GM23338 (cell line): ENCODE measurements around the gene ULK2. TPM values are rescaled to one million over a fixed set of nuclear protein-coding genes. Genes with fewer than 3 reads are reported as not detected.

ENCODE experiments used
- ATAC-seq: fragments of 200-7000 bp; cut with Tn5 transposase; 3 replicates; pipeline ENCODE4 v1.9.1; 2020
- DNase-seq: peaks from one replicate; pipeline ENCODE4 v3.0.0-alpha.2; 2015; ENCODE audit warnings: low spot score
- H2AFZ ChIP-seq: fragments of 200-600 bp; sonication (generic); 2 replicates; pipeline ENCODE4 v1.8.0; 2016; ENCODE audit warnings: antibody characterized with exemption, mild to moderate bottlenecking, moderate library complexity
- H3F3A ChIP-seq: fragments of 200-600 bp; sonication (generic); replicated peaks from 2 replicates; pipeline ENCODE4 v1.8.0; 2017; ENCODE audit warnings: antibody characterized with exemption, mixed run types, low read depth
- H3K27ac ChIP-seq: fragments of 200-600 bp; sonication (generic); 2 replicates; pipeline ENCODE4 v1.6.1; 2016; ENCODE audit warnings: low read depth
- H3K27me3 ChIP-seq: fragments of 200-600 bp; sonication (generic); 2 replicates; pipeline ENCODE4 v1.8.0; 2016; ENCODE audit warnings: mild to moderate bottlenecking, mixed run types, moderate library complexity; ENCODE audit not compliant: insufficient read depth
- H3K36me3 ChIP-seq: fragments of 200-600 bp; sonication (generic); 2 replicates; pipeline ENCODE4 v1.8.0; 2016; ENCODE audit warnings: mild to moderate bottlenecking; ENCODE audit not compliant: insufficient read depth
- H3K4me1 ChIP-seq: fragments of 200-600 bp; sonication (generic); 2 replicates; pipeline ENCODE4 v1.8.0; 2016; ENCODE audit warnings: mild to moderate bottlenecking, moderate library complexity; ENCODE audit not compliant: insufficient read depth
- H3K4me2 ChIP-seq: fragments of 200-600 bp; sonication (generic); 2 replicates; pipeline ENCODE4 v1.7.1; 2017; ENCODE audit warnings: mixed run types
- H3K4me3 ChIP-seq: fragments of 200-600 bp; sonication (generic); 2 replicates; pipeline ENCODE4 v1.6.1; 2016; ENCODE audit warnings: mixed run types
- H3K79me2 ChIP-seq: fragments of 200-600 bp; sonication (generic); replicated peaks from 2 replicates; pipeline ENCODE4 v1.8.0; 2017; ENCODE audit warnings: mild to moderate bottlenecking; ENCODE audit not compliant: insufficient read depth
- H3K9me2 ChIP-seq: fragments of 200-600 bp; sonication (generic); 2 replicates; pipeline ENCODE4 v1.8.0; 2017; ENCODE audit not compliant: insufficient read depth
- H4K20me1 ChIP-seq: fragments of 200-600 bp; sonication (generic); replicated peaks from 2 replicates; pipeline ENCODE4 v1.8.0; 2017; ENCODE audit warnings: mild to moderate bottlenecking; ENCODE audit not compliant: insufficient read depth
- H3K27ac Mint-ChIP-seq: 2 replicates; pipeline ENCODE4 v1.8.0; 2020; ENCODE audit warnings: inconsistent platforms, mild to moderate bottlenecking, moderate library complexity, mixed read lengths
- H3K27me3 Mint-ChIP-seq: 3 replicates; pipeline ENCODE4 v1.8.0; 2022; ENCODE audit warnings: low read depth, mild to moderate bottlenecking, moderate library complexity, mixed read lengths, inconsistent platforms; ENCODE audit not compliant: insufficient read depth, poor library complexity
- H3K36me3 Mint-ChIP-seq: 3 replicates; pipeline ENCODE4 v1.8.0; 2021; ENCODE audit warnings: low read depth, mild to moderate bottlenecking, inconsistent platforms, moderate library complexity, mixed read lengths
- H3K4me1 Mint-ChIP-seq: 3 replicates; pipeline ENCODE4 v1.8.0; 2020; ENCODE audit warnings: mild to moderate bottlenecking, inconsistent platforms, mixed read lengths
- H3K4me3 Mint-ChIP-seq: 3 replicates; pipeline ENCODE4 v1.8.0; 2021; ENCODE audit warnings: moderate library complexity, mild to moderate bottlenecking, inconsistent platforms, mixed read lengths
- H3K9me3 Mint-ChIP-seq: 3 replicates; pipeline ENCODE4 v1.8.0; 2020; ENCODE audit warnings: moderate library complexity, mild to moderate bottlenecking, inconsistent platforms, mixed read lengths
- CREB1 ChIP-seq: fragments of 250-450 bp; sonication (Bioruptor Pico); IDR thresholded peaks from 2 replicates; pipeline ENCODE4 v1.5.0; 2020; ENCODE audit warnings: low read depth, mild to moderate bottlenecking, moderate library complexity
- CTCF ChIP-seq, 2 experiments: fragments of 200-600 bp in 1 of 2; sonication (generic) in 1 of 2; conservative IDR thresholded peaks; 2 replicates each; pipeline versions ENCODE4 v1.5.1 to v1.6.1; 2016 to 2017; ENCODE audit warnings: antibody characterized with exemption in 2 of 2, low read depth in 2 of 2, mild to moderate bottlenecking in 2 of 2, moderate library complexity in 1 of 2
- ETS1 ChIP-seq: IDR thresholded peaks from 2 replicates; pipeline ENCODE4 v1.6.1; 2016; ENCODE audit warnings: antibody characterized with exemption
- EZH2 ChIP-seq: fragments of 200-600 bp; sonication (generic); IDR thresholded peaks from one replicate; pipeline ENCODE4 v1.8.0; 2017; ENCODE audit warnings: antibody characterized with exemption, mild to moderate bottlenecking, low read depth; ENCODE audit not compliant: unreplicated experiment
- JUNB ChIP-seq: IDR thresholded peaks from one replicate; pipeline ENCODE4 v1.6.1; 2016; ENCODE audit warnings: antibody characterized with exemption; ENCODE audit not compliant: unreplicated experiment
- NANOG ChIP-seq: IDR thresholded peaks from 2 replicates; pipeline ENCODE4 v1.6.1; 2016; ENCODE audit warnings: antibody characterized with exemption, borderline replicate concordance
- POLR2AphosphoS5 ChIP-seq: IDR thresholded peaks from 2 replicates; pipeline ENCODE4 v1.6.1; 2016; ENCODE audit warnings: antibody characterized with exemption, low read depth
- REST ChIP-seq: IDR thresholded peaks from one replicate; pipeline ENCODE4 v1.6.1; 2018; ENCODE audit warnings: antibody characterized with exemption; ENCODE audit not compliant: unreplicated experiment
- ZNF114 ChIP-seq: fragments of 250-450 bp; sonication (Bioruptor Pico); IDR thresholded peaks from 2 replicates; pipeline ENCODE4 v1.5.0; 2020; ENCODE audit warnings: mild to moderate bottlenecking, moderate library complexity
- ZNF331 ChIP-seq: fragments of 250-450 bp; sonication (Bioruptor Pico); IDR thresholded peaks from 2 replicates; pipeline ENCODE4 v1.5.0; 2020; ENCODE audit warnings: low read depth, mild to moderate bottlenecking, moderate library complexity
- ZNF462 ChIP-seq: fragments of 250-450 bp; sonication (Bioruptor Pico); IDR thresholded peaks from 2 replicates; pipeline ENCODE4 v1.5.0; 2020; ENCODE audit warnings: mild to moderate bottlenecking, moderate library complexity
- polyA plus RNA-seq: library from polyadenylated mRNA; unstranded; fragments of >200 nt; fragmentation: Nextera tagmentation; extraction: Ambion mirVana; gene quantifications from 2 replicates; pipeline ENCODE4 v1.2.1, GENCODE V29; 2016
- total RNA-seq: library from RNA; depleted of rRNA; stranded (reverse); fragments of >200 nt; shearing (Covaris generic); gene quantifications from 2 replicates; pipeline ENCODE4 v1.2.3, GENCODE V29; 2014

The ULK2 gene
- total and polyA plus RNA-seq, 2 experiments from 2014 or later, result 1.6 to 3.0 TPM

- no peak for TF ChIP-seq EZH2
- TF ChIP-seq JUNB, result no peak
- no peak for TF ChIP-seq CREB1
- TF ChIP-seq POLR2AphosphoS5, result no peak
- TF ChIP-seq ZNF114 (CRISPR knock-in tag), result no peak
These were observed 86.0 kb downstream of the ULK2 start (continued) for GRCh38 chr17:19781488-19782458.

- H3K9me2 ChIP-seq, result no peaks in the 10 kb centered on the region
- Mint-ChIP-seq H3K4me3 (no peak overlapping the region), H3K36me3 (no peaks in the 10 kb centered on the region), H3K27me3 (no peaks in the 10 kb centered on the region), H3K9me3 (no peaks in the 10 kb centered on the region), H3K4me1 (no peaks in the 10 kb centered on the region), H3K27ac (no peak overlapping the region)
- no peaks in the 10 kb centered on the region for H3K79me2 ChIP-seq
- H4K20me1 ChIP-seq, result no peaks in the 10 kb centered on the region
- no peaks in the 10 kb centered on the region for H3F3A ChIP-seq
- H3K4me2 ChIP-seq, result no peak overlapping the region
- ATAC-seq (no peak), DNase-seq (no peak)
- no peaks in the 10 kb centered on the region for H3K4me1 ChIP-seq
- no peaks in the 10 kb centered on the region for H3K27me3 ChIP-seq
- no peak overlapping the region for H3K27ac ChIP-seq
- H3K4me3 ChIP-seq, result no peak overlapping the region
- no peaks in the 10 kb centered on the region for H3K36me3 ChIP-seq
- no peak overlapping the region for H2AFZ ChIP-seq
- TF ChIP-seq EZH2 (no peak), ETS1 (no peak), ZNF114 (CRISPR knock-in tag) (no peak), CREB1 (no peak), REST (no peak), NANOG (no peak), POLR2AphosphoS5 (no peak), ZNF331 (CRISPR knock-in tag) (no peak), ZNF462 (CRISPR knock-in tag) (no peak), CTCF (conservative IDR thresholded peaks at IDR 0.05; ENCODE audit: low read depth in 2 of 2) (no peak)
These were observed 86.9 kb downstream of the ULK2 start for GRCh38 chr17:19780846-19781245.
